Measurements from ENCODE around the gene H6PD. TPM values are rescaled to one million over a fixed set of nuclear protein-coding genes. Genes with fewer than 3 reads are reported as not detected.

H6PD gene
- polyA plus RNA-seq, 1 donor (not counting 4 experiments of a cell fraction or from before 2014, with no cell fraction given) = 3.3 TPM

GRCh38 chr1:9295884-9296283 is 61.3 kb downstream of the H6PD start:
- Histone ChIP-seq H3K4me1 (ENCODE audit: control insufficient read depth, extremely low read depth, insufficient read depth, low read length) (peaks cover 35% of the 10 kb centered on the region), H3K4me3 (ENCODE audit: control insufficient read depth in 2 of 3, extremely low read depth in 1 of 3, insufficient read depth in 2 of 3, low read depth in 1 of 3, low read length in 3 of 3) (no peak overlapping the region), H3K27me3 (ENCODE audit: control insufficient read depth, extremely low read depth, insufficient read depth, low read length) (no peaks in the 10 kb centered on the region), H3K79me2 (ENCODE audit: control insufficient read depth, insufficient read depth, low read length) (peaks cover 58% of the 10 kb centered on the region), H3K36me3 (ENCODE audit: control insufficient read depth in 2 of 2, extremely low read depth in 1 of 2, insufficient read depth in 2 of 2, low read length in 2 of 2) (peaks cover 8 to 14% of the 10 kb centered on the region in 2 experiments), H3K4me2 (ENCODE audit: control insufficient read depth, extremely low read depth, insufficient read depth, low read depth, low read length) (no peak overlapping the region), H4K20me1 (ENCODE audit: control insufficient read depth, extremely low read depth, insufficient read depth, low read length) (no peaks in the 10 kb centered on the region), H3K9me3 (ENCODE audit: control insufficient read depth, low read depth, low read length) (no peaks in the 10 kb centered on the region), H3K9ac (ENCODE audit: control insufficient read depth, extremely low read depth, insufficient read depth, low read length) (peak overlapping the region; percentile 96), H2AFZ (ENCODE audit: control insufficient read depth, low read length) (no peak overlapping the region), H3K9me1 (ENCODE audit: control insufficient read depth, extremely low read depth, insufficient read depth, low read length) (peaks cover 3% of the 10 kb centered on the region), H3K27ac (ENCODE audit: control insufficient read depth, insufficient read depth, low read length) (peak overlapping the region; percentile 87)
- DNase-seq (ENCODE audit: low read depth, low spot score) (no peak), FAIRE-seq (no peak)
- TF ChIP-seq EZH2 (IDR thresholded peaks at IDR 0.05; ENCODE audit: low read length) = no peak
- dilution Hi-C loops (cut with MboI; ENCODE audit: extremely low pct_ligation_motif_present, low sequenced_read_pairs) = no loop called here

GRCh38 chr1:9296850-9297249 is 62.3 kb downstream of the H6PD start:
- no peak overlapping the region for H3K27ac ChIP-seq (ENCODE audit: control insufficient read depth, insufficient read depth, low read length)
- no peak for FAIRE-seq
- TF ChIP-seq EZH2 (IDR thresholded peaks at IDR 0.05; ENCODE audit: low read length) (no peak), CTCF (optimal IDR thresholded peaks at IDR 0.05 in 1 of 3, IDR thresholded peaks at IDR 0.05 in 1 of 3, conservative IDR thresholded peaks at IDR 0.05 in 1 of 3; ENCODE audit: extremely low read depth in 1 of 3, insufficient read depth in 2 of 3, low read length in 3 of 3) (no peak)
- DNase-seq (ENCODE audit: low read depth, low spot score) = no peak
- H2AFZ ChIP-seq (ENCODE audit: control insufficient read depth, low read length) = no peak overlapping the region
- peaks cover 10 to 16% of the 10 kb centered on the region in 2 experiments for H3K36me3 ChIP-seq (ENCODE audit: control insufficient read depth in 2 of 2, extremely low read depth in 1 of 2, insufficient read depth in 2 of 2, low read length in 2 of 2)
- H3K9me1 ChIP-seq (ENCODE audit: control insufficient read depth, extremely low read depth, insufficient read depth, low read length) = peaks cover 3% of the 10 kb centered on the region
- no peak overlapping the region for H3K4me2 ChIP-seq (ENCODE audit: control insufficient read depth, extremely low read depth, insufficient read depth, low read depth, low read length)
- no peak overlapping the region for H3K9ac ChIP-seq (ENCODE audit: control insufficient read depth, extremely low read depth, insufficient read depth, low read length)
- dilution Hi-C loops (cut with MboI; ENCODE audit: extremely low pct_ligation_motif_present, low sequenced_read_pairs) = no loop called here
- H3K4me1 ChIP-seq (ENCODE audit: control insufficient read depth, extremely low read depth, insufficient read depth, low read length) = peaks cover 41% of the 10 kb centered on the region
- H3K79me2 ChIP-seq (ENCODE audit: control insufficient read depth, insufficient read depth, low read length) = peaks cover 67% of the 10 kb centered on the region
- no peak overlapping the region for H3K4me3 ChIP-seq (ENCODE audit: control insufficient read depth in 2 of 3, extremely low read depth in 1 of 3, insufficient read depth in 2 of 3, low read depth in 1 of 3, low read length in 3 of 3)
- H3K9me3 ChIP-seq (ENCODE audit: control insufficient read depth, low read depth, low read length) = no peaks in the 10 kb centered on the region
- H3K27me3 ChIP-seq (ENCODE audit: control insufficient read depth, extremely low read depth, insufficient read depth, low read length) = no peaks in the 10 kb centered on the region
- H4K20me1 ChIP-seq (ENCODE audit: control insufficient read depth, extremely low read depth, insufficient read depth, low read length) = no peaks in the 10 kb centered on the region

- Histone ChIP-seq H3K27me3 (ENCODE audit: control insufficient read depth, extremely low read depth, insufficient read depth, low read length) (no peaks in the 10 kb centered on the region), H3K27ac (ENCODE audit: control insufficient read depth, insufficient read depth, low read length) (no peak overlapping the region), H2AFZ (ENCODE audit: control insufficient read depth, low read length) (no peak overlapping the region), H3K9ac (ENCODE audit: control insufficient read depth, extremely low read depth, insufficient read depth, low read length) (no peak overlapping the region), H3K36me3 (ENCODE audit: control insufficient read depth in 2 of 2, extremely low read depth in 1 of 2, insufficient read depth in 2 of 2, low read length in 2 of 2) (peaks cover 10 to 16% of the 10 kb centered on the region in 2 experiments), H3K4me2 (ENCODE audit: control insufficient read depth, extremely low read depth, insufficient read depth, low read depth, low read length) (no peak overlapping the region), H3K9me1 (ENCODE audit: control insufficient read depth, extremely low read depth, insufficient read depth, low read length) (peaks cover 9% of the 10 kb centered on the region), H3K79me2 (ENCODE audit: control insufficient read depth, insufficient read depth, low read length) (peaks cover 77% of the 10 kb centered on the region), H3K9me3 (ENCODE audit: control insufficient read depth, low read depth, low read length) (no peaks in the 10 kb centered on the region), H4K20me1 (ENCODE audit: control insufficient read depth, extremely low read depth, insufficient read depth, low read length) (peaks cover 1% of the 10 kb centered on the region), H3K4me3 (ENCODE audit: control insufficient read depth in 2 of 3, extremely low read depth in 1 of 3, insufficient read depth in 2 of 3, low read depth in 1 of 3, low read length in 3 of 3) (no peak overlapping the region), H3K4me1 (ENCODE audit: control insufficient read depth, extremely low read depth, insufficient read depth, low read length) (peaks cover 48% of the 10 kb centered on the region)
- dilution Hi-C loops (cut with MboI; ENCODE audit: extremely low pct_ligation_motif_present, low sequenced_read_pairs) = no loop called here
- no peak for TF ChIP-seq EZH2 (IDR thresholded peaks at IDR 0.05; ENCODE audit: low read length)
- no peak for TF ChIP-seq CTCF (optimal IDR thresholded peaks at IDR 0.05 in 1 of 3, IDR thresholded peaks at IDR 0.05 in 1 of 3, conservative IDR thresholded peaks at IDR 0.05 in 1 of 3; ENCODE audit: extremely low read depth in 1 of 3, insufficient read depth in 2 of 3, low read length in 3 of 3)
- no peak for FAIRE-seq
- DNase-seq (ENCODE audit: low read depth, low spot score) = no peak
Measured at GRCh38 chr1:9297831-9298230, 63.3 kb downstream of the H6PD start.

Measured in keratinocyte (primary cell).